HepG2 (cell line): Measurements from ENCODE around the gene MRPL57. TPM values are rescaled to one million over a fixed set of nuclear protein-coding genes. Genes with fewer than 3 reads are reported as not detected.
"Not testable (repeated sequence)": the region's sequence is repeated elsewhere in the genome, so short reads cannot be mapped to it uniquely, and the experiment has no call there.

ENCODE experiments used
- ATAC-seq: fragments of 200-7000 bp; cut with Tn5 transposase; 3 replicates; pipeline ENCODE4 v1.9.1; 2020; ENCODE audit warnings: mild to moderate bottlenecking, moderate library complexity
- BruUV-seq: library from RNA; stranded (reverse); fragments of 400-500 nt; replicated peaks from 2 replicates; lab custom pipeline; 2021; lab: Mats Ljungman, UMichigan
- CTCF ChIA-PET: fragments of 300-600 bp; formaldehyde crosslinking; extraction: SDS; loops from one replicate; lab custom pipeline; 2021; ENCODE audit warnings: low total read pairs, inconsistent platforms, low intra/inter-chr PET ratio; lab: Yijun Ruan, JAX
- POLR2A ChIA-PET: fragments of 350-600 bp; sonication (Branson Sonifier 250); formaldehyde crosslinking; loops from one replicate; lab custom pipeline; 2020; ENCODE audit warnings: antibody characterized with exemption, inconsistent platforms; lab: Yijun Ruan, JAX
- DNase-seq: peaks from one replicate; pipeline ENCODE4 v3.0.0-alpha.2; 2015; ENCODE audit warnings: low spot score
- FAIRE-seq: peaks from 3 replicates; lab custom pipeline; 2011; peaks lifted over from hg19 to GRCh38; lab: Jason Lieb, UNC
- H2AFZ ChIP-seq: one replicate; pipeline ENCODE4 v1.6.1; 2011; ENCODE audit warnings: low read length, inconsistent platforms
- H3K27ac ChIP-seq: fragments of 300-600 bp; 3 replicates; pipeline ENCODE4 v1.8.0; 2011; ENCODE audit warnings: mixed run types, mild to moderate bottlenecking, mixed read lengths, low read length, inconsistent platforms; ENCODE audit not compliant: insufficient read depth; ENCODE audit errors: extremely low read length
- H3K27me3 ChIP-seq, 2 experiments: fragments of 200-600 bp in 1 of 2; 2 replicates in 1 of 2; 3 replicates in 1 of 2; pipeline versions ENCODE4 v1.6.0 to v1.8.0; 2011; ENCODE audit warnings: low read length in 2 of 2, mild to moderate bottlenecking in 2 of 2, moderate library complexity in 2 of 2, inconsistent platforms in 1 of 2; ENCODE audit not compliant: insufficient read depth in 2 of 2, control insufficient read depth in 1 of 2
- H3K36me3 ChIP-seq, 2 experiments: fragments of 200-600 bp in 1 of 2; replicated peaks in 1 of 2; 2 replicates in 1 of 2; 3 replicates in 1 of 2; pipeline versions ENCODE4 v1.5.1 to v1.8.0; 2011; ENCODE audit warnings: low read length in 2 of 2, inconsistent platforms in 1 of 2; ENCODE audit not compliant: insufficient read depth in 2 of 2, control insufficient read depth in 1 of 2
- H3K4me1 ChIP-seq: 2 replicates; pipeline ENCODE4 v1.5.1; 2012; ENCODE audit warnings: low read length, inconsistent platforms; ENCODE audit not compliant: insufficient read depth
- H3K4me2 ChIP-seq: 2 replicates; pipeline ENCODE4 v1.6.0; 2011; ENCODE audit warnings: low read depth, low read length, inconsistent platforms
- H3K4me3 ChIP-seq, 3 experiments: fragments of 200-600 bp in 1 of 3; sonication (generic), shearing (Covaris generic) in 1 of 3; replicated peaks in 1 of 3; 2 replicates each; pipeline ENCODE4 v1.5.1; 2011 to 2016; ENCODE audit warnings: low read length in 3 of 3, inconsistent platforms in 2 of 3, low read depth in 2 of 3, mild to moderate bottlenecking in 2 of 3, control low read depth in 1 of 3, mixed read lengths in 1 of 3; ENCODE audit not compliant: insufficient read depth in 1 of 3
- H3K79me2 ChIP-seq: one replicate; pipeline ENCODE4 v1.6.1; 2011; ENCODE audit warnings: low read length, inconsistent platforms; ENCODE audit not compliant: insufficient read depth
- H3K9ac ChIP-seq: 2 replicates; pipeline ENCODE4 v1.6.0; 2011; ENCODE audit warnings: mild to moderate bottlenecking, low read depth, low read length, inconsistent platforms; ENCODE audit not compliant: insufficient read depth
- H3K9me3 ChIP-seq: 2 replicates; pipeline ENCODE4 v1.5.1; 2012; ENCODE audit warnings: mild to moderate bottlenecking, low read length
- H4K20me1 ChIP-seq: 2 replicates; pipeline ENCODE4 v1.6.0; 2011; ENCODE audit warnings: inconsistent platforms, mild to moderate bottlenecking, low read length, moderate library complexity; ENCODE audit not compliant: insufficient read depth
- STAG1 ChIP-seq: sonication (generic); formaldehyde crosslinking; IDR thresholded peaks from 2 replicates; pipeline ENCODE4 v1.4.0; 2020; ENCODE audit warnings: missing genetic modification reagents
- WGBS: methylation state at CpG from one replicate; pipeline ENCODE4 v1.1.6; 2017; ENCODE audit warnings: low lambda C conversion rate; 5-methylcytosine and 5-hydroxymethylcytosine counted together
- in situ Hi-C: cut with HindIII; loops from 2 replicates; pipeline ENCODE4 v1.10.0; 2017; ENCODE audit warnings: low pct_unique_long_range_greater_than_20kb; ENCODE audit not compliant: extremely low pct_ligation_motif_present
- intact Hi-C: fragments of 100-400 bp; cut with micrococcal nuclease; formaldehyde crosslinking; loops from one replicate; pipeline ENCODE4 v1.10.0; 2022; ENCODE audit not compliant: unreplicated experiment
- polyA plus RNA-seq, 8 experiments: library from polyadenylated mRNA; depleted of rRNA in 3 of 8; stranded (reverse) in 7 of 8; unstranded in 1 of 8; fragments of >200 nt; fragmentation: Illumina TruSeq in 4 of 8; extraction: Trizol in 4 of 8; gene quantifications; 2 replicates each; pipeline versions ENCODE4 v1.2.1 to v1.2.3, GENCODE V29; 2011 to 2016; ENCODE audit warnings: low read depth in 4 of 8, missing spikeins in 1 of 8, mixed read lengths in 1 of 8; ENCODE audit not compliant: insufficient read depth in 1 of 8
- total RNA-seq, 5 experiments: library from RNA; depleted of rRNA; stranded (reverse); fragments of >200 nt; fragmentation: Illumina TruSeq; extraction: Trizol; gene quantifications; 2 replicates each; pipeline ENCODE4 v1.2.3, GENCODE V29; 2016; ENCODE audit warnings: low read depth in 1 of 5

The MRPL57 gene
- total and polyA plus RNA-seq, 2 of the 13 experiments (the other 11 are each of a cell fraction or from before 2014, with no cell fraction given): 19.5 to 35.2 TPM

GRCh38 chr13:21197606-21198225 lies 21.3 kb downstream of the MRPL57 start:
- DNase-seq, H3K4me1 ChIP-seq, CTCF ChIA-PET, H2AFZ ChIP-seq, H4K20me1 ChIP-seq, H3K9ac ChIP-seq, POLR2A ChIA-PET, H3K36me3 ChIP-seq, H3K4me3 ChIP-seq, H3K27me3 ChIP-seq, H3K79me2 ChIP-seq, BruUV-seq, H3K4me2 ChIP-seq, intact Hi-C loops, in situ Hi-C loops, H3K9me3 ChIP-seq, H3K27ac ChIP-seq, FAIRE-seq: not testable (repeated sequence)
- 34% methylated on average over 9 of the region's 9 CpGs for WGBS
- TF ChIP-seq STAG1: peak; percentile 25
- peak; percentile 50 for ATAC-seq

DNA sequence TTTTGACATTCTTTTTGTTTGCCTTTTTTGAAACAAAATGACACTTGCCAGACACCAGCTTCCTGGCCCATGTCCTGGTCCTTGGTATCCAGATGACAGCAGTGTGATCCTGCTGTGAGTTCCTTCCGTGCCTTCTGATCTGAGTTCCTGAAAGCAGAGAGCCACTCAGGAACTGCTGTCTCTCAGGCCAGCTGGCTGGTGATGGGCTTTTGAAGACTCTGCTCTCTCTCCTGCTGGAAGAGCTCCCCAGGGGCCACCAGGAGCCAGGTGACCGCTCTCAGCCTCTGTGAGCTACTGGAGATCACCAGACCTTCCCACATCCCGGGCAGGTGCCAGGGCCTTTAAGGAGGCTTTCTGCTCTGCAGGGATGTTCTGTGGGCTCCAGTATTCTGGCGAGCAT lies 21.9 kb downstream of the MRPL57 start:
- H3K27me3 ChIP-seq, DNase-seq, H4K20me1 ChIP-seq, FAIRE-seq, H3K9ac ChIP-seq, H3K9me3 ChIP-seq, H2AFZ ChIP-seq, H3K36me3 ChIP-seq, CTCF ChIA-PET, H3K4me2 ChIP-seq, intact Hi-C loops, ATAC-seq, in situ Hi-C loops, H3K4me3 ChIP-seq, POLR2A ChIA-PET, H3K79me2 ChIP-seq, H3K27ac ChIP-seq, BruUV-seq: not testable (repeated sequence)
- H3K4me1 ChIP-seq: peaks cover 10% of the 10 kb centered on the region
- 25% methylated on average over 1 of the region's 4 CpGs for WGBS

GRCh38 chr13:21201456-21202190 lies 25.2 kb downstream of the MRPL57 start:
- H3K27me3 ChIP-seq, FAIRE-seq: not testable (repeated sequence)

More at GRCh38 chr13:21201456-21202190, 25.2 kb downstream of the MRPL57 start:
- POLR2A ChIA-PET, in situ Hi-C loops, H3K36me3 ChIP-seq, DNase-seq, H3K79me2 ChIP-seq, H3K4me3 ChIP-seq, ATAC-seq, CTCF ChIA-PET, H3K4me2 ChIP-seq, H3K27ac ChIP-seq, H3K9me3 ChIP-seq, BruUV-seq, H4K20me1 ChIP-seq, intact Hi-C loops, H2AFZ ChIP-seq, H3K9ac ChIP-seq: not testable (repeated sequence)
- H3K4me1 ChIP-seq: peaks cover 15% of the 10 kb centered on the region
